LHCN-M2 (cell line): ENCODE measurements around the gene CT47C1. TPM values are rescaled to one million over a fixed set of nuclear protein-coding genes. Genes with fewer than 3 reads are reported as not detected.

Source experiments
- DNase-seq: peaks from one replicate; pipeline ENCODE4 v3.0.0-alpha.2; 2012; ENCODE audit warnings: low read depth
- total RNA-seq: library from RNA; depleted of rRNA; stranded (reverse); fragments of >200 nt; gene quantifications from 2 replicates; pipeline ENCODE4 v1.2.3, GENCODE V29; 2014; rRNA removed

The CT47C1 gene
- total RNA-seq, 1 experiment from 2014 or later = not detected

- DNase-seq = no peak
These were observed 560 bp downstream of the CT47C1 start for GRCh38 chrX:119073200-119073905.

GRCh38 chrX:119073911-119074310 lies 1.1 kb downstream of the CT47C1 start:
- DNase-seq = no peak

GRCh38 chrX:119075270-119076025 lies 2.7 kb downstream of the CT47C1 start:
- DNase-seq = no peak

GRCh38 chrX:119082278-119082677 lies 9.5 kb downstream of the CT47C1 start:
- no peak for DNase-seq

GRCh38 chrX:119084766-119085165 lies 12.0 kb downstream of the CT47C1 start:
- no peak for DNase-seq

GRCh38 chrX:119087121-119087520 lies 14.3 kb downstream of the CT47C1 start:
- DNase-seq = no peak

GRCh38 chrX:119089619-119090018 lies 16.8 kb downstream of the CT47C1 start:
- no peak for DNase-seq

GRCh38 chrX:119090627-119091026 lies 17.8 kb downstream of the CT47C1 start:
- DNase-seq = no peak

- DNase-seq = no peak
These were observed 21.4 kb downstream of the CT47C1 start for GRCh38 chrX:119093991-119094735.

GRCh38 chrX:119094819-119095218 lies 22.0 kb downstream of the CT47C1 start:
- DNase-seq = no peak

GRCh38 chrX:119095936-119096335 lies 23.1 kb downstream of the CT47C1 start:
- no peak for DNase-seq

- no peak for DNase-seq
These were observed 28.4 kb downstream of the CT47C1 start for GRCh38 chrX:119101168-119101567.

- no peak for DNase-seq
These were observed 33.0 kb downstream of the CT47C1 start for GRCh38 chrX:119105826-119106225.

GRCh38 chrX:119107206-119107605 lies 34.4 kb downstream of the CT47C1 start:
- DNase-seq = no peak

GRCh38 chrX:119118780-119119395 lies 46.1 kb downstream of the CT47C1 start:
- DNase-seq = peak; percentile 25

- DNase-seq = peak; percentile 31
These were observed 48.5 kb downstream of the CT47C1 start for GRCh38 chrX:119121341-119121740.

Other genes with a start within 250 kb of the CT47C1 start
- gene ZCCHC12, start 249.2 kb upstream of the CT47C1 start, total RNA-seq = 0.19 TPM in 1 of 2 replicates, not detected in the other
- gene LONRF3, start 98.4 kb upstream of the CT47C1 start, total RNA-seq = 0.06 and 0.19 TPM in 2 replicates
- gene KIAA1210, start 54.8 kb downstream of the CT47C1 start, total RNA-seq = not detected in 2 replicates
- gene PGRMC1, start 163.3 kb downstream of the CT47C1 start, total RNA-seq = 174 and 186 TPM in 2 replicates